GM18517 (cell line): ENCODE measurements around the gene CDC42EP1.
"Not testable (repeated sequence)": the region's sequence is repeated elsewhere in the genome, so short reads cannot be mapped to it uniquely, and the experiment has no call there.

ENCODE experiments used
- ATAC-seq: cut with Tn5 transposase; IDR thresholded peaks from one replicate; pipeline ENCODE4 v1.9.1; 2021; ENCODE audit warnings: mild to moderate bottlenecking, moderate library complexity; ENCODE audit not compliant: unreplicated experiment

CDC42EP1 gene

DNA sequence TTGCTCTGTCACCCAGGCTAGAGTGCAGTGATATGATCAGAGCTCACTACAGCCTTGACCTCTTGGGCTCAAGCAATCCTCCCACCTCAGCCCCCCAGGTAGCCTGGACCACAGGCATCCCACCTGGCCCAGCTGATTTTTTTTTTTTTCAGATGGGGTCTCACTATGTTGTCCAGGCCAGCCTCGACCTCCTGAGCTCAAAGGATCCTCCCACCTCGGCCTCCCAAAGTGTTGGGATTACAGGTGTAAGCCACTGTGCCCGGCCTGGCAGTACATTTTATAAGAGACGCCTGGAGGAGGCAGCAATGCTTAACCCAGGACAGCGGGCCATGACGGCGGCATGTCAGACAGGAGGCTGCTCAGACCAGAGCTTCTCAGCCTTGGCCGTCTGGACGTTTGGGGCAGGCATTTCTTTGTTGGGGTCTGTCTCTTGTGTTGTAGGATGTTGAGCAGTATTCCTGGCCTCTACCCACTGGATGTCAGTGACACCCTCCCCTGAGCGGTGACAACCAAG lies 15.3 kb downstream of the CDC42EP1 start:
- ATAC-seq, result no peak

DNA sequence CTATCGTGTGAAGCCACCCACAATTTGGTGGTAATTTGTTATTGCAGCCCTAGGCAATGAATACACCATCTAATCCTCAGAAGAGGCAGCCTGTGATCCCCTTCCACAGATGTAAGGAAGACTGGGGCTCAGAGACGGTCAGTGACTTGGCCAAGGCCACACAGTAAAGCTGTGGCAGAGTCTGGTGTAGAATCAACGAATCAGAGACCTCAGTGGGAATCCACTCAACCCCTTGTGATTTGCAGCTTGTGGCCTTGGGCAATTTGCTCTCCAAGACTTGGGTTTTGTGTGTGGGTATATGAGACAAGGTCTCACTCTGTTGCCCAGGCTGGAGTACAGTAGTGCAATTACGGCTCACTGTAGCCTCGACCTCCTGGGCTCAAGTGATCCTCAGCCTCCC lies 17.7 kb downstream of the CDC42EP1 start:
- no peak for ATAC-seq

DNA sequence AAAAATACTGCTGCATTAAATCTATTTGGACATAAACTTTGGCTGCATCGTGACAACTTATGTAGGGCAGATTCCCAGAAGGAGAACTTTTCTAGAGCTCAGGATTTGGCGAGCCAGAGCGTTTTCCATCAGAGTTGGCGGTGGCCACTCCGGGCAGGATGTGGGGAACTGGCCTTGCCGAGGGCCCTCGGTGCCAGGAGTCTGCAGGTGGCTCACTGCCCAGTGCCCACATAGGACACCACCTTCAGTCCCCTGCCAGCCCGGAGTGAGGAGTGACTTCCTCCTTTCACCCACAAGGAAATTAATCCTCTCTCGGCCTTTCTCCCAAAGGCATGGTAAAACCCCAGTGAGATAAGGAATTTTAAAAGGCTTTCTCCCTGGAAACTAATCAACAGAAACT lies 21.2 kb downstream of the CDC42EP1 start:
- no peak for ATAC-seq

DNA sequence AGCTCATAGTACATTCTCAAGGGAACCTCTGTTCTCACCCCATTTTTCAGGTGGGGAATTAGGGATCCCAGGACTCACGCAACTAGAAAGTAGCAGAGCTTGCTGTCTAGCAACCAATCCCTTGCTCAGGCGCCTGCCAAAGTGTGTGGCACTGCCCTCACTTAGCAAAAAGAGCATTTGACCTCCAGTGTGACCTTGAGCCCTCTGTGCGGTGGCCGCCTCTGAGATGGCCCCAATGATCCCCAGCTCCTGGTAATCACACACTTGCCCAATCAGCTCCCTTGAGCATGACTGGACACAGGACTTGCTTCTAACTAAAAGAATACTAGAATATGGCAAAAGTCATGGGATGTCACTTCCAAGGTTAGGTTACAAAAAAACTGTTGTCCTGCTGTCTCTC lies 22.2 kb downstream of the CDC42EP1 start:
- ATAC-seq, result no peak

DNA sequence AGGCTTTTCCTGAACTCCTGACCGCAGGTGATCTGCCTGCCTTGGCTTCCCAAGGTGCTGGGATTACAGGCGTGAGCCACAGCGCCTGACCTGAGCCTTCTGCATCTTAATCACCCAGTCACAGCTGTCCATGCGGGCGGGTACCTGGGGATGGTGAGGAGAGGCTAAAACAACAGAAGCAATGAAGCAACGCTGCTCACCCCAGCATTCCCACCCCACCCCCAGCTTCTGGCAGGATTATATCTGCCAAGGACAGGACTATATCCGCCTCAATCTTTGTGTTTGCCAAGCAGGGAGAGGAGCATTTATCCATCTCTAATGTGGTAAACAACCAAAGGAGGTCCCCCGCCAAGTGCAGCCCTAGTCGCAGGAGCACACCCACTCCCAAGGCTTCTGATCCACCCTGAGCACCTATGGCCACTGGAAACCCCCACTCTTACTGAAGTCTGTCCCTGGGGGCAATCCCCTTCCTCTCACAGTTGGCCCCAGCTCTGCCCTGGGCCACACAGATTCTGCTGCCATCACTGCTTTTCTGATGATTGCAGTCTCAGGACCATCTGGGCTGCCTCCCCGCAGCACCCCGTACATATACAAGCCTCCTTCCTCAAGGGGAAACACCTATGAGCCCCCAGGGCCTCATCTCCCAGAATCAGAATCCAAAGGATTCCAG lies 28.4 kb downstream of the CDC42EP1 start:
- no peak for ATAC-seq

DNA sequence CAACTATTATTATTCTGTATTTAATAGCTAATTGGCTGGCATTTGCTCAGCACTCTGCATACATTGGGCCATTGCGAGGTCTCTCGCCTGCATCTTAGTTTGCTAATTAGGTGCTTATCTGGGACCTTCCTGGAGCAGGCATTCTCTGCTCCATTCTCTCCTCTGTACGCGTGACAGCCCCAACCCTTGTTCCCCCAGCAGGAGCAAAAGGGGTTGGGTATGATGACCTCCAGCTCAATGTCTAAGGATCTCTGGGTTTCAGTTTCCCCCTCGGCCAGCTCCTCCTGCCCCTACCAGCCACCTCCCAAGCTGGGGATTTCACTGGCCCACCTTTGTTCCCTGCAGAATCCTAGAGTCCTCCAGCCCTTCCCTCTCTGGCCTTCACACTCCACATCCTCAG lies 29.4 kb downstream of the CDC42EP1 start:
- ATAC-seq, result no peak

DNA sequence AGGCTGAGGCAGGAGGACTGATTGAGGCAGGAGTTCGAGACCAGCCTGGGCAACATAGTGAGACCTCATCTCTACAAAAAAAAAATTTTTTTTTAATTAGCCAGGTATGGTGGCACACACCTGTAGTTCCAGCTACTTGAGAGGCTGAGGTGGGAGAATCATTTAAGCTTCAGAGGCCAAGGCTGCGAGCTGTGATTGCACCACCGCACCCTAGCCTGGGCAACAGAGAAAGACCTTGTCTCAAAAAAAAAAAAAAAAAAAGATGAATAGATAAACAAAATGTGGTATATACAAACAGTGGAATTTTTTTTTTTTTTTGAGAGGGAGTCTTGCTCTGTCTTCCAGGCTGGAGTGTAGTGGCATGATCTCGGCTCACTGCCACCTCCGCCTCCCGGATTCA lies 30.8 kb downstream of the CDC42EP1 start:
- ATAC-seq, result not testable (repeated sequence)

DNA sequence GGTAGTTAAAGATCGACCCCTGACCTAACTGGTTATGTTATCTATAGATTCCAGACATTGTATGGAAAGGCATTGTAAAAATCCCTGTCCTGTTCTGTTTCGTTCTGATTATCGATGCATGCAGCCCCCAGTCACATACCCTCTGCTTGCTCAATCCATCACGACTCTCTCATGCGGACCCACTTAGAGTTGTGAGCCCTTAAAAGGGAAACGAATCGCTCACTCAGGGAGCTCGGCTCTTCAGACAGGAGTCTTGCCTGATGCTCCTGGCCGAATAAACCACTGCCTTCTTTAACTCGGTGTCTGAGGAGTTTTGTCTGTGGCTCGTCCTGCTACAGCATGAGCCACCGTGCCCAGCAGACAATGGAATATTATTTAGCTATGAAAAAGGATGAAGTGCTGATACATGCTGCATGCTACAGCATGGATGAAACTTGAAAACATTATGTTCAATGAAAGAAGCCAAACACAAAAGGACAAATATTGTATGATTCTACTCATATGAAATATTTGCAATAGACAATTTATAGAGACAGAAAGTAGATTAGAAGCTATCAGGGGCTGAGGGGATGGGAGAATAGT lies 31.6 kb downstream of the CDC42EP1 start:
- ATAC-seq, result no peak

- ATAC-seq, result no peak
Measured at GRCh38 chr22:37594237-37594636, 34.0 kb downstream of the CDC42EP1 start.

- no peak for ATAC-seq
Measured at GRCh38 chr22:37599153-37599552, 38.9 kb downstream of the CDC42EP1 start.

GRCh38 chr22:37601203-37601539 lies 40.9 kb downstream of the CDC42EP1 start:
- ATAC-seq, result no peak

DNA sequence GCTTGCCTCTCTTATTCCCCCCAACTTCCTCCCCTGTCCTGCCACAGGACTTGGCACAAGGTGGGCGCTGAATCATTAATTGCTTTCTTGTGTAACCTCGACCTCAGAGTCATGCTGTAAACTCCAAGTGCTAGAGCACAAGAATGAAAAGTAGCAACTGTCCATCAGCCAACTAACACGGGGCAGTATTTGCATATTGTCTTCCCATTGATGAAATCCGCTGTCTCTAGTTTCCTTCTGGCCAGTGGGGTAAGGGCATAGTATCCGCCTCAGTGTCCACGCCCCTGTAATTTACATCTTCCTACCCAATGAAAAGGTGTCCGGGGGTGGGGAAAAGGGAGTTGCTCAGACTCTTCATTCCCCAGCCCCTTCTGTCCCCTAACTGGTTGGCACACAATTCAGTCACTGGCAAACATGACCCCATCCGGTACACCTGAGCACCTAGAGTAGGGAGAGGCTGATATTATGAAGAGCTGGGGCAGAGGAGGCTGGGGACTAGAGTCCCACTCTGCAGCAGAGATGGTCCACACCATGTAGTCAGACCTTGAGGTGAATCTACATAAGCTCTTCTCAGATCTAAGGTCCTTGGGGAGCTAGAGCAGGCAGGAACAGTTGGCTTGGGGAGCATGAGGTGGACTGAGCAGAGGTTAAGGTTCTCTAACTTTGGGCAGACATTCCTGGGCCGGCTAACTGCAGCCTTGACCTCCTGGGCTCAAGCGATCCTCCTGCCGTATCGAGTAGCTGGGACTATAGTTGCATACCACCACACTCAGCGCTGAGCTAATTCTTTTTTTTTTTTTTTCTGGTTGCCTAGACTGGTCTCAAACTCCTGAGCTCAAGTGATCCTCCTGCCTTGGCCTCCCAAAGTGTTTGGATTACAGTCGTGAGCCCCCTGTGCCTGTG lies 41.5 kb downstream of the CDC42EP1 start:
- no peak for ATAC-seq

DNA sequence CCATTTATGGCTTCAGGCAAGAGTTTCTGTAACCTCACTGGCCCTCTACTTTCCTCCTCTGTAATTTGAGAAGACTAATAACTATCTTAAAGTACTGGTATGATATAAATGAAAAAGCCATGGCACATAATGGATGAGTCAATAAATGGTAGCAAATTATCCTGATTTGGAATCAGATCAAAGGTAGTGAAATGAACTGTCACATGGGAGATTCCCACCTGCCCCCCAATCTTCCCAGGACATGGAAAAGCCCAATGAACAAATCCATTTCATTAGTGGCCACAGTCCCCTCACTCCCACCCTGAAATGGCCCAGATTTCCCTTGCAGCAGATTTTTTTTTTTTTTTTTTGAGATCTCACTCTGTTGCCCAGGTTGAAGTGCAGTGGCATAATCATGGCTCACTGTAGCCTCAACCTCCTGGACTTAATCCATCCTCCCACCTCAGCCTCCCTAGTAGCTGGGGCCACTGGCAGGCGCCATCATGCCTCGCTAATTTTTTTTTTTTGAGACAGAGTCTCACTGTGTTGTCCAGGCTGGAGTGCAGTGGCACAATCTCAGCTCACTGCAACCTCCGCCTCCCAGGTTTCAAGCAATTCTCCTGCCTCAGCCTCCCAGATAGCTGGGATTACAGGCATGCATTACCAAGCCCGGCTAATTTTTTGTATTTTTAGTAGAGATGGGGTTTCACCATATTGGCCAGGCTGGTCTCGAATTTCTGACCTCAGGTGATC lies 42.4 kb downstream of the CDC42EP1 start:
- ATAC-seq, result not testable (repeated sequence)

- ATAC-seq, result no peak
Measured at GRCh38 chr22:37604074-37604473, 43.8 kb downstream of the CDC42EP1 start.

DNA sequence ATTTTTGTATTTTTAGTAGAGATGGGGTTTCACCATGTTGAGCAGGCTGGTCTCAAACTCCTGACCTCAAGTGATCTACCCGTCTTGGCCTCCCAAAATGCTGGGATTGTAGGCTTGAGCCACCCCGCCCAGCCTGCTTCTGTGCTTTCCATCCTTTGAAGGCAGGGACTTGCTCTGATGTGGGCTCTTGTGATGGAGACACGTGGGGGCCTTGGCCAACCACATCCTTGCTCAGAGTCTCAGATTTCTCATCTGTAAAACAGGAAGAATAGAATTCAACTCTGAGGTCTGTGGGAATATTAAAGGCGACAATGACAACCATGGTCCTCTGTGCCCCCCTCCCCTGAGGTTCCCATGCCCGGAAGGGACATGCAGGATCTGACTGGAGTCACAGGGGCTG lies 44.6 kb downstream of the CDC42EP1 start:
- ATAC-seq, result no peak

GRCh38 chr22:37607010-37607934 lies 47.0 kb downstream of the CDC42EP1 start:
- no peak for ATAC-seq

GRCh38 chr22:37607935-37608476 lies 47.7 kb downstream of the CDC42EP1 start:
- no peak for ATAC-seq

GRCh38 chr22:37608477-37609239 lies 48.4 kb downstream of the CDC42EP1 start, which contains the start of gene GGA1:
Gene GGA1 (plus strand): TSS chr22:37608834. CDS start chr22:37608861, 27 bp downstream.
- ATAC-seq, result peak; percentile 70
